GM10266 (cell line): ENCODE data around the gene LYPD6.
"Not testable (repeated sequence)": the region's sequence is repeated elsewhere in the genome, so short reads cannot be mapped to it uniquely, and the experiment has no call there.

Experiments
- DNase-seq: peaks from one replicate; pipeline ENCODE4 v3.0.0; 2012; ENCODE audit errors: extremely low spot score
- CTCF ChIP-seq: IDR thresholded peaks from 2 replicates; pipeline ENCODE4 v1.5.1; 2012; ENCODE audit warnings: mild to moderate bottlenecking, low read depth; ENCODE audit not compliant: control insufficient read depth, insufficient read depth; ENCODE audit errors: missing control alignments

The LYPD6 gene

GRCh38 chr2:149483004-149483605 is 152.7 kb downstream of the LYPD6 start:
- TF ChIP-seq CTCF: no peak
- DNase-seq: no peak

GRCh38 chr2:149486664-149487063 is 156.3 kb downstream of the LYPD6 start:
- DNase-seq: no peak
- no peak for TF ChIP-seq CTCF

GRCh38 chr2:149487189-149487588 is 156.8 kb downstream of the LYPD6 start:
- no peak for TF ChIP-seq CTCF
- DNase-seq: no peak

GRCh38 chr2:149488706-149489440 is 158.5 kb downstream of the LYPD6 start:
- no peak for TF ChIP-seq CTCF
- DNase-seq: no peak

- TF ChIP-seq CTCF: no peak
- DNase-seq: no peak
Observed at GRCh38 chr2:149489452-149489851, 159.1 kb downstream of the LYPD6 start.

- no peak for DNase-seq
- no peak for TF ChIP-seq CTCF
Observed at GRCh38 chr2:149490296-149490695, 159.9 kb downstream of the LYPD6 start.

GRCh38 chr2:149492923-149493322 is 162.5 kb downstream of the LYPD6 start:
- DNase-seq: no peak
- no peak for TF ChIP-seq CTCF

- not testable (repeated sequence) for DNase-seq
Observed at GRCh38 chr2:149499204-149499603, 168.8 kb downstream of the LYPD6 start.

- DNase-seq: not testable (repeated sequence)
Observed at GRCh38 chr2:149506808-149507207, 176.4 kb downstream of the LYPD6 start.
